ENCODE results near the gene PCNX2. TPM values are rescaled to one million over a fixed set of nuclear protein-coding genes. Genes with fewer than 3 reads are reported as not detected.

Gene PCNX2
- total and polyA plus RNA-seq, 2 donors (not counting 1 experiment from before 2014, with no cell fraction given) = 17.6 to 34.7 TPM

DNA sequence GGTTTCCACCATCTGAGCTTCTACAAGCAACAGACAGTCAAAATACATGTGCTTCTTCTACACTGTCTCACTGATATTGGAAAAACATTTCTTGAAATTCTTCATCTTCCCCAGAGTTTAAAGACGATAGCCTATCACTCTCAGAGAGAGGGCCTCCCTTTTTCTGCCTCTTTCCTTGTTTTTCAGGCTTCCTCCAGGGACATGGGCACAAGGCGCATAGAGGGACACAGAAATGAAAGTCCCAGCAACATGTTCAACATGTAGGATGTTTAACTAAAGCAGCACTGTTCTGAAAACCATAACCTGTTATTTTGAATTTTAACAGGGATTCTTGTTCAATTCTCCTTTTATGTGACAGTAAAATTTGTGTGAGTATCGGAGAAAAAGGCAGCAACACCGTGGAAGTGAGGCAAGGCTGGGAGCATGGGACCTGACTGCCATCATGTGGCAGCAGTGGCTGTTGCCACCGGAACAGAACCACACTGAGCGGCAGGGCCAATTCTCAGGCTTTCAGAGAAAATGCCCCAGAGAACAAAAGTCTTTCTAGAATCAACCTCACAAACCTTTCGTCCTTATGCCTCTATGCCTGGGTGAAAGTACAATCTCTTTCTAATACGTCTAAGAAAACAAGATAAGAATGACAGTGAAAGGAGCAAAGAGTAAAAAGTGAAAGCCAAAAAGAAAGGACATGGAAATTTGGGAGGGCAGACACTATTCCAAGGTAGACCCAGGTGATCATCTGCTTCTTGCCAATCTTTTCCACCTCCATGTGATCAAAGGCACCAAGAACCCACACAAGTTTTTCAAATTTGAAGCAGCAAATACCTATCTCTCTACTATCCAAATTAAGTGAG, 54.5 kb downstream of the PCNX2 start:
- Mint-ChIP-seq H3K4me3 (no peak overlapping the region), H3K27me3 (no peaks in the 10 kb centered on the region), H3K9me3 (ENCODE audit: insufficient read depth) (no peaks in the 10 kb centered on the region), H3K27ac (no peak overlapping the region), H3K4me1 (no peaks in the 10 kb centered on the region)
- ChIA-PET CTCF (interaction anchor here (0.5 kb wide), 1 partner anchor 1437 kb away, joined by 3 read pairs; no protein-coding TSS in a partner anchor), POLR2A (no interaction called here)
- Histone ChIP-seq H4K20me1 (ENCODE audit: control insufficient read depth, insufficient read depth, low read length, poor library complexity, severe bottlenecking) (no peaks in the 10 kb centered on the region), H3K9ac (ENCODE audit: low read length) (no peak overlapping the region), H3K4me3 (ENCODE audit: control extremely low read depth in 1 of 5, extremely low read depth in 1 of 5, insufficient read depth in 1 of 5, low read depth in 2 of 5, low read length in 4 of 5) (no peak overlapping the region), H3K36me3 (replicated peaks in 1 of 2; ENCODE audit: control extremely low read depth in 1 of 2, control insufficient read depth in 1 of 2, extremely low read depth in 1 of 2, insufficient read depth in 2 of 2, low read length in 1 of 2) (no peaks in the 10 kb centered on the region), H3K4me2 (replicated peaks; ENCODE audit: low read depth, low read length, poor library complexity, severe bottlenecking) (no peak overlapping the region), H3K27ac (ENCODE audit: low read length in 2 of 2) (no peak overlapping the region), H3K9me3 (ENCODE audit: control extremely low read depth in 1 of 3, control insufficient read depth in 2 of 3, insufficient read depth in 1 of 3, low read length in 2 of 3) (no peaks in the 10 kb centered on the region), H2AFZ (ENCODE audit: insufficient read depth, low read depth, low read length, poor library complexity, severe bottlenecking) (no peak overlapping the region), H3K79me2 (ENCODE audit: control insufficient read depth, insufficient read depth, low read length) (no peaks in the 10 kb centered on the region), H3K27me3 (replicated peaks in 1 of 4; ENCODE audit: control extremely low read depth in 1 of 4, control insufficient read depth in 3 of 4, insufficient read depth in 4 of 4, low read length in 3 of 4) (no peaks in the 10 kb centered on the region), H3K4me1 (ENCODE audit: control insufficient read depth in 2 of 2, insufficient read depth in 2 of 2, low read length in 2 of 2) (no peaks in the 10 kb centered on the region)
- 49% methylated on average over 4 of the region's 8 CpGs for WGBS (ENCODE audit: insufficient coverage)
- TF ChIP-seq, protein P1, sequence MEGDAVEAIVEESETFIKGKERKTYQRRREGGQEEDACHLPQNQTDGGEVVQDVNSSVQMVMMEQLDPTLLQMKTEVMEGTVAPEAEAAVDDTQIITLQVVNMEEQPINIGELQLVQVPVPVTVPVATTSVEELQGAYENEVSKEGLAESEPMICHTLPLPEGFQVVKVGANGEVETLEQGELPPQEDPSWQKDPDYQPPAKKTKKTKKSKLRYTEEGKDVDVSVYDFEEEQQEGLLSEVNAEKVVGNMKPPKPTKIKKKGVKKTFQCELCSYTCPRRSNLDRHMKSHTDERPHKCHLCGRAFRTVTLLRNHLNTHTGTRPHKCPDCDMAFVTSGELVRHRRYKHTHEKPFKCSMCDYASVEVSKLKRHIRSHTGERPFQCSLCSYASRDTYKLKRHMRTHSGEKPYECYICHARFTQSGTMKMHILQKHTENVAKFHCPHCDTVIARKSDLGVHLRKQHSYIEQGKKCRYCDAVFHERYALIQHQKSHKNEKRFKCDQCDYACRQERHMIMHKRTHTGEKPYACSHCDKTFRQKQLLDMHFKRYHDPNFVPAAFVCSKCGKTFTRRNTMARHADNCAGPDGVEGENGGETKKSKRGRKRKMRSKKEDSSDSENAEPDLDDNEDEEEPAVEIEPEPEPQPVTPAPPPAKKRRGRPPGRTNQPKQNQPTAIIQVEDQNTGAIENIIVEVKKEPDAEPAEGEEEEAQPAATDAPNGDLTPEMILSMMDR (IDR thresholded peaks at IDR 0.05) = peak; percentile 29
- TF ChIP-seq EZH2 (IDR thresholded peaks at IDR 0.05; ENCODE audit: borderline replicate concordance, insufficient read depth, low read depth, low read length, poor library complexity, severe bottlenecking) = no peak
- DNase-seq = peak; percentile 11
- ATAC-seq (ENCODE audit: low read depth) = no peak
- intact Hi-C loops (cut with micrococcal nuclease) = loop anchor here (5.0 kb wide), 1 partner anchor 1484 kb away; no protein-coding TSS in a partner anchor

DNA sequence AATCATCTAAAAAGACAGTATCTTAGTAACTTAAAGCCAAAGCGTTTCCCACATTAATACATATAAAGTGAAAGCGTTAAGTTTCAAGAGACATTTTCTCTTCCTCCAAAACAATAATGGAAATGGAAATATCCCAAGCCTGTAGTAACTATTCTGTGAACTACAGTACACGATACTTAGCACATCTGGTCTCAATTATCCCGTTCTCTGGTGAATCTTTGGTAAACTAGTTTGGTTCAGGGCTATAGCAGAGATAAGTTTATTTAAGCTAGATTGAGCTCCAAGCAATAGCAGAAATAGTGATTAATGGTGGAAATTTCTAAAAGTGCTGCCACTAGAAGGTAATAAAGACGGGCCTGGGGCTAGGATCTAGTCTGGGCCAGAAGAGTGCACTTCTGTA, 55.2 kb downstream of the PCNX2 start:
- Histone ChIP-seq H3K9ac (ENCODE audit: low read length) (no peak overlapping the region), H3K4me1 (ENCODE audit: control insufficient read depth in 2 of 2, insufficient read depth in 2 of 2, low read length in 2 of 2) (no peaks in the 10 kb centered on the region), H3K9me3 (ENCODE audit: control extremely low read depth in 1 of 3, control insufficient read depth in 2 of 3, insufficient read depth in 1 of 3, low read length in 2 of 3) (no peaks in the 10 kb centered on the region), H4K20me1 (ENCODE audit: control insufficient read depth, insufficient read depth, low read length, poor library complexity, severe bottlenecking) (no peaks in the 10 kb centered on the region), H3K27ac (ENCODE audit: low read length in 2 of 2) (no peak overlapping the region), H3K4me3 (ENCODE audit: control extremely low read depth in 1 of 5, extremely low read depth in 1 of 5, insufficient read depth in 1 of 5, low read depth in 2 of 5, low read length in 4 of 5) (no peak overlapping the region), H3K27me3 (replicated peaks in 1 of 4; ENCODE audit: control extremely low read depth in 1 of 4, control insufficient read depth in 3 of 4, insufficient read depth in 4 of 4, low read length in 3 of 4) (no peaks in the 10 kb centered on the region), H3K79me2 (ENCODE audit: control insufficient read depth, insufficient read depth, low read length) (no peaks in the 10 kb centered on the region), H3K36me3 (replicated peaks in 1 of 2; ENCODE audit: control extremely low read depth in 1 of 2, control insufficient read depth in 1 of 2, extremely low read depth in 1 of 2, insufficient read depth in 2 of 2, low read length in 1 of 2) (no peaks in the 10 kb centered on the region), H3K4me2 (replicated peaks; ENCODE audit: low read depth, low read length, poor library complexity, severe bottlenecking) (no peak overlapping the region), H2AFZ (ENCODE audit: insufficient read depth, low read depth, low read length, poor library complexity, severe bottlenecking) (no peak overlapping the region)
- H3K9me3 Mint-ChIP-seq (ENCODE audit: insufficient read depth) = no peaks in the 10 kb centered on the region
- CTCF ChIA-PET = interaction anchor here (0.5 kb wide), 1 partner anchor 1436 kb away, joined by 3 read pairs; no protein-coding TSS in a partner anchor
- TF ChIP-seq, protein P1 (IDR thresholded peaks at IDR 0.05) = no peak
- no peak for TF ChIP-seq EZH2 (IDR thresholded peaks at IDR 0.05; ENCODE audit: borderline replicate concordance, insufficient read depth, low read depth, low read length, poor library complexity, severe bottlenecking)
- WGBS (ENCODE audit: insufficient coverage) = 100% methylated on average over 1 of the region's 5 CpGs
- POLR2A ChIA-PET = no interaction called here
- DNase-seq = no peak
- H3K4me3 Mint-ChIP-seq = no peak overlapping the region
- no peak for ATAC-seq (ENCODE audit: low read depth)
- no peak overlapping the region for H3K27ac Mint-ChIP-seq
- H3K4me1 Mint-ChIP-seq = no peaks in the 10 kb centered on the region
- intact Hi-C loops (cut with micrococcal nuclease) = loop anchor here (5.0 kb wide), 1 partner anchor 1483 kb away; no protein-coding TSS in a partner anchor
- no peaks in the 10 kb centered on the region for H3K27me3 Mint-ChIP-seq

Data from B cell (primary cell).